Vagina (tissue), 2 donors: Measurements from ENCODE around the gene PLEKHA5.

Source experiments
- CTCF ChIP-seq, 3 experiments: fragments of 450-650 bp in 2 of 3; fragments of 200-600 bp in 1 of 3; sonication (generic) in 1 of 3; IDR thresholded peaks; one replicate each; pipeline ENCODE4 v1.5.1; 2017 to 2019; ENCODE audit warnings: antibody characterized with exemption in 3 of 3, mild to moderate bottlenecking in 2 of 3, moderate library complexity in 2 of 3
- POLR2A ChIP-seq, 2 donors: fragments of 450-650 bp; IDR thresholded peaks; one replicate each; pipeline ENCODE4 v1.6.1; 2017; ENCODE audit warnings: antibody characterized with exemption in 2 of 2, mild to moderate bottlenecking in 2 of 2, moderate library complexity in 2 of 2
- POLR2AphosphoS5 ChIP-seq, 2 donors: sonication (generic); formaldehyde crosslinking; IDR thresholded peaks; one replicate each; pipeline ENCODE4 v1.9.0; 2017; ENCODE audit warnings: antibody characterized with exemption in 2 of 2, mild to moderate bottlenecking in 2 of 2, low read depth in 1 of 2; ENCODE audit not compliant: insufficient read depth in 1 of 2

- no peak for TF ChIP-seq POLR2A (IDR thresholded peaks at IDR 0.05)
- TF ChIP-seq CTCF (IDR thresholded peaks at IDR 0.05): no peak
- no peak for TF ChIP-seq POLR2AphosphoS5 (IDR thresholded peaks at IDR 0.05; ENCODE audit: insufficient read depth in 1 of 2, low read depth in 1 of 2)
Measured at GRCh38 chr12:19205120-19205519, 75.6 kb downstream of the PLEKHA5 start.
